ENCODE results near the gene SLC16A9. TPM values are rescaled to one million over a fixed set of nuclear protein-coding genes. Genes with fewer than 3 reads are reported as not detected.
A peak's percentile ranks its signal among the peaks of the same experiment; 100 is the strongest.

Gene SLC16A9
- total RNA-seq, 1 donor from 2014 or later, result 0.40 TPM

DNA sequence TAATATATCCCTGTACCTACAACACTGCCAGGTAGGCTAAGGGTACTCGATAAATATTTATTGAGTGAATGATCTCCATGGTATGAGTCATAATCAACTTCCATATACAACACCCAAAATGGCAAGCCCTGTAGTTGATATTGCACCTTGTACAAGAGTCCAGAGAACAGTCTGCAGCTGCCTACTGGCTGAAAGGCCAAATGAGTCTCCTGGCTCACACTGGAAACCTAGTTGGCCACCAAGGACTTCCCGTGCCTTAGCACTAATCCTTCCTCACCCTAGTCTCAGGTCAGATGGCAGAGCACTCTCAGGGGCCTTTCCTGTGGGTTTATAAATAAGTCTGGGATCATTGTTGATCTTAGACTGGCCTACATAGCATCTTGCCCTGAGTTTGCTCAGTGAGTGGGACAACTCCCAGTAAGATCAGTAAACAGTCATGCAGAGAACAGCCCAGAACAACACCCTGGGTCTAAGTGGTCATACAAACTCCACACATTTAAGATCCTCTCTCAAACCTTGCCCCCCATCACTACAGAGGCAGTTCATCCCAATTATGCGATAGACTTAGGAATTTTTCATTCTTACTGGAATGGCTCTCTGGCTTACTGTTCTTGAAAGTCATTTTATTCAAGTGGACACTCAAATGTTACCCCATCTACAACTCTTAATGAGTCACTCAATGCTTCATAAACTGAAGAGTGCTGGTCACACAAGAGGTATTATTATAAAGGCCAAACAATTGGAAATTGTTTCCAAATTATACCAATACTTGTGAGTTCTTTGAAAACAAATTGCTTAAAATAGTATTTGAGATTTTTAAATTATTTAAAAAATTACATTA lies 14.7 kb upstream of the SLC16A9 start:
- intact Hi-C loops (cut with micrococcal nuclease), result no loop called here
- DNase-seq (no peak), ATAC-seq (no peak)

DNA sequence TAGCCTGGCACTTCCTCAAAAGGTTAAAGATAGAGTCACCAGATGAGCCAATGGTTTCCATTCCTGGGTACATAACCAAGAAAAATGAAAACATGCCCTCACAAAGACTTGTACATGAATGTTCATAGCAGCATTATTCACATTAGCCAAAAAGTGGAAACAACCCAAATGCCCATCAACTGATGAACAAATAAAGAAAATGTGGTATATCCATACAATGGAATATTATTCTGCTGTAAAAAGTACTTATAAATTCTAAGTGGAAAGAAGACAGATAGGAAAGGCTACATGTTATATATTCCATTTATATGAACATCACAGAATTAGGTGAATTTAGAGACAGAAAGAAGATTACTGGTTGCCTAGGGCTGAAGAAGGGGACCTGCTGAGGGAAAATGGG lies 10.7 kb upstream of the SLC16A9 start:
- intact Hi-C loops (cut with micrococcal nuclease), result no loop called here
- DNase-seq (no peak), ATAC-seq (no peak)

DNA sequence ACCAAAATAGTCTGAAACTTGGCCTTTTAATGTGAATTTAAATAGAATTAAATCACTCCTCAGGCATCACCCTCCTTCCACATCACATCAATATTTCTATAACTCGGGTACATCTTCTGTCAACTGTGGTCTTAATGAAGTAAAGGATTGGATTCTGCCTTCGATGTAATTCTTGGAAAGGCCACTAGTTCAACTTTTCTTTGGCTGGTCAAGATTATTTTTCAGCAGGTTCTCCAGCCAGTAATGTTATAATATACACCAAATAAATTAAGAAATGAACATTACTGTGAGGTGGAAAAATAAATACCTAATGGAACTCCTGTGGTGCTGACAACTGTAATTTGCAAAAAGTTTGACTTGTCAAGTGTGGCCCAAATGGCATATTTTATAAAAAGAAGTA lies 9.7 kb upstream of the SLC16A9 start:
- no peak for DNase-seq
- no peak for ATAC-seq
- intact Hi-C loops (cut with micrococcal nuclease), result no loop called here

DNA sequence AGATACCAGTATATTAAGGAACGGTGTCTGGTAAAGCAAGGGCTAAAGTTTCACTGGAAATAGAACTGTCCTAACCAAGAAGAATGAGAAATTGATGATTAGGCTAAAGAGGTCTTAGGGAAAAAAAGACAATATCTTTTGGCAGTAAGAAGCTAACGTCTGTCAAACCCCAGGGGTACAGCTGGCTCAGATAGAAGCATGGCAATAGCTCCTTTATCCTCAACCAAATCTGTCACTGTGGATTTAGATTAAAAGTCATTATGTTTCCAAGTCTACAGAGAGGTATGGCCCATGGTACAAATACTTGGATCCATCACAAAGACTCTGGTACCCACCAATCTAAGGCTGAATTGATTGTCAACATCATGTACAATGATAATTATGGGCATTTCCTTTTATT lies 8.6 kb upstream of the SLC16A9 start:
- intact Hi-C loops (cut with micrococcal nuclease), result no loop called here
- no peak for DNase-seq
- no peak for ATAC-seq

DNA sequence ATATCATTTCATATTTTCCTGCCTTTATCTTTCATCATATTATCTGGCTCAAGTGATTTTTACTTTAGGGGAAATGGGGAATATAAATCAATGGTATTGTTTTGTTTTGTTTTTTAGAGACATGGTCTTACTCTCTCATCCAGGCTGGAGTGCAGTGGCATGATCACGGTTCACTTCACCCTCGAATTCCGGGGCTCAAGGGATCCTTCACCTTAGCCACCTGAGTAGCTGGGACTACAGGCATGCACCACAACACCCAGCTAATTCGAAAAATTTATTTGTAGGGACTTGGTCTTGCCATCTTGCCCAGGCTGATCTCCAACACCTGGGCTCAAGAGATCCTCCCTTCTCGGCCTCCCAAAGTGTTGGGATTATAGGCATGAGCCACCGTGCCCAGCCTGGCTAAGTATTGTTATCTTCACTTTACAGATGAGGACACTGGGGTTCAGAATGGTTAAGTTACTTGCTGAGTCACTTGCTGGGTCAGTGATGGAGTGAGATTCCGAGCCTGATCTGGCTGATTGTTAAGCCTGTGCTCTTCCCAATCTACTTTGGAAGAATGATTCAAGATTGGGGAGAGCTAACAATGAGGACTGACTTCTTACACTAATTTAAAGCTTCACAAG lies 3.7 kb upstream of the SLC16A9 start:
- no peak for DNase-seq
- no peak for ATAC-seq
- intact Hi-C loops (cut with micrococcal nuclease), result no loop called here

DNA sequence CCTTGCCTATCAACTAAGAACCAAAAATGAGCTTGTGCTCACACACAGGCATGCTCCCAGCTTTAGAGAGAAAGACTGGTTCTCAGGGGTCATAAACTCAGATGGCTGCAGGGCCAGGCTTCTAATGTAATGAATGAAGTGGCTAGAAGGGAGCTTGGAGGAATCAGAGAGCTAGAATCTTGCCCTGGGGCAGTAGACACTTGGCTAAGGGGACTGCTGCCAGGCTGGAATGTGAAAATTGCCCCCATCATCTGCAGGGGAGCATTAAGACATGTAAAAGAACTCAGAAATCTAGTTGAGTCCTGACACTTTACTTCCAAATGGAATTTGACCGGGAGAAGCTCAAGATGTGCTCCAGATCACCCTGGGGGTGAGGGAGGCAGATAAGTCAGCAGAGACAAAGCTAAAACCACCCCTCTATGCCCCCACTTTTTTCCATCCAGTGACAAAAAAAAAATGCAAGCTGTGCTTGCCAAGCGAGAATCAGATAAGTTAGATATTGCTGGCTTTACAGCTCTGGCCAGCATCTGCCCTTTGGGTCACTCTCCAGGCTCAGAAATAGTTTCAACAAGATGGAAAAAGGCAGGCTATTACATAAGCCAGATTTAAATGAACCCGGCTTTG lies 2.3 kb upstream of the SLC16A9 start:
- ATAC-seq (no peak), DNase-seq (no peak)
- intact Hi-C loops (cut with micrococcal nuclease), result no loop called here

DNA sequence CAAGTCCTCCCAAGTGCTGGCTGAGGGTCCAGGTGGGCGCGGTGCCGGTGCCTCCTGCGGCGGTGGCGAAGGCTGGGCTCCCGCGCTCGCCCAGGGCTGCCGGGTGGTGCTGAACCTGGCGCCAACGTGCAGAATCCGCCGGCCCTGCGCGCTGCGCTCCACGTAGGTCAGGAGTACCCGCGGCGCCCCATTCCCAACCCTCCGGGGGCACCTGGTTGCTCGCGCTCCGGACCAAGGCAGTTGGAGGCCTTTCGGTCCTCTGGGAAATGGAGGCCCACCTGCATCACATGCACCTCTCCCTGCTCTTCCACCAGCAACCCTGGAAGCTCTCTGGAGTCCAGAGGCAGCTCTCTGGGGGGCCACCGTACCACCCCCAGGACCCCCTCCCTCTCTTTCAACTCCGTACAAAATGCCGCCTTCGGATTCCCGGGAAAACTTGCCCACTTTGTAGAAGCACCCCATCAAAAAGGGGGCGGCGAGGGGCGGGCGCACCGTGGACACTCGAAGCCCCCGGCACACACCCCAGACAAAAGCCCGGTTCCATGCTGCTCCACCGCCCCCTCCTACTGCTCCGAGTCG lies 745 bp downstream of the SLC16A9 start:
- intact Hi-C loops (cut with micrococcal nuclease), result no loop called here
- DNase-seq (peak; percentile 54), ATAC-seq (peak; percentile 71)

DNA sequence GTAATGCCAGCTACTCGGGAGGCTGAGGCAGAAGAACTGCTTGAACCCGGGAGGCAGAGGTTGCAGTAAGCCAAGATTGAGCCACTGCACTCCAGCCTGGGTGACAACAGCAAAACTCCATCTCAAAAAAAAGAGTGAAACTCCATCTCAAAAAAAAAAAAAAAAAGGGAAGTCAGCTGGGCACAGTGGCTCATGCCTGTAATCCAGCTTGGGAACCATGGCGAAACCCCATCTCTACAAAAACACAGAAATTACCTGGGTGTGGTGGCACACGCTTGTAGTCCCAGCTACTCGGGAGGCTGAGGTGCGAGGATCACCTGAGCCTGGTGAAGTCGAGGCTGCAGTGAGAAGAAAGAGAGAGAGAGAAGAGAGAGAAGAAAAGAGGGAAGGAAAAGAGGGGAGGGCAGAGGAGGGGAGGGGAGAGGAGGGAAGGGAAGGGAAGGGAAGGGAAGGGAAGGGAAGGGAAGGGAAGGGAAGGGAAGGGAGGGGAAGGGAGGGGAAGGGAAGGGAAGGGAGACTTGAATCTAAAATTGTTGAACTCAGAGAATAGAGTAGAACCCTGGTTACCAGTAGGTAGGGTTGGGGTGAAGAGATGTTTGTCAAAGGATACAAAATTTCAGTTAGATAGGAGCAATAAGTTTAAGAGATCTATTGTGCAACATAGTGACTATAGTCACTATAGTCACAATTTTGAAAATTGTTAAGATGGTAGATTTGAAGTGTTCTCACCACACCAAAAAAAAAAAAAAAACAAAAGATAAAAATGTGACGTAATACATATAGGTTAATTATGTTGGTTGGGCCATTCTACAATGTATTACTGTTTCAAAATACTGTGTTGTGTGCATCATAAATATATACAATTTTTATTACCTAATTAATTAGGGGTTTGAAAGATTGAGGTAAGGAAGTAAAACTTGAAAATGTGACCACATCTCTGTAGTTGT lies 2.5 kb downstream of the SLC16A9 start:
- intact Hi-C loops (cut with micrococcal nuclease), result no loop called here
- no peak for ATAC-seq
- DNase-seq, result no peak

DNA sequence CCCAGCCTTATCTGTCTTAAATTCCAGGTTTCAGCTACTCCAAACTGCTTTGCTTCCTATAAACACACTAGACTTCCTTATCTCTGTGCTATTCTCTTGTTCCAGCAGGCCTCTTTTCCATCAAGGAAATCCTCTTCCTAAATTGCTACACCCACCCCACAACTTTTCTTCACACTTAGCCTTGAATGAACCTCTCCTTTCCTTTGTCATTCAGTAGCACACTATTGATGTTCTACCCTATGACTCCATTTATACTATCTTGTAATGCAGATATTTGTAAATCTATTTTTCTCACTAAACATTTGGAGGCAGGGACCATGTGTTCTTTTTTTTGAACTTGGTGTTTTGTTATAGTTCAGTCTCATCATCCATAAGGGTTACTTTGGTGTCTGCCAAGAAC lies 3.7 kb downstream of the SLC16A9 start:
- intact Hi-C loops (cut with micrococcal nuclease), result no loop called here
- ATAC-seq, result no peak
- no peak for DNase-seq

DNA sequence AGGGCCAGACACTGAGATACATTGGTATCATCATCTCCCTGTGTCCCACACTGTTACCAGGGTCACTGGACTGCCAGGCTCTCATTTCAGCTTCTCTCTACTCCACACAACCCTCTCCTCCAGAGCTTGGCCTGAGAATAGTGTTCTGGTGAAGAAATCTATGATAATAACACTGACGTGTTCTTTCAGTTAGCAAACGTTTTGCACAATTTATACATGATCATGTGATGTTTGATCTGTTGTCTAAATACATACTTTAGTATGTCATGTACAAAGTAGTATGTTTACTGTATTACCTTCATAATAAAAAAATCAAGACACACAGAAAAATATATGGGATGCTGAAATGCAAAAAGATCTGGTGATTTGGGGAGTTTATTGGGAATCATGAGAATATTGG lies 5.0 kb downstream of the SLC16A9 start:
- DNase-seq (no peak), ATAC-seq (no peak)
- intact Hi-C loops (cut with micrococcal nuclease), result no loop called here

DNA sequence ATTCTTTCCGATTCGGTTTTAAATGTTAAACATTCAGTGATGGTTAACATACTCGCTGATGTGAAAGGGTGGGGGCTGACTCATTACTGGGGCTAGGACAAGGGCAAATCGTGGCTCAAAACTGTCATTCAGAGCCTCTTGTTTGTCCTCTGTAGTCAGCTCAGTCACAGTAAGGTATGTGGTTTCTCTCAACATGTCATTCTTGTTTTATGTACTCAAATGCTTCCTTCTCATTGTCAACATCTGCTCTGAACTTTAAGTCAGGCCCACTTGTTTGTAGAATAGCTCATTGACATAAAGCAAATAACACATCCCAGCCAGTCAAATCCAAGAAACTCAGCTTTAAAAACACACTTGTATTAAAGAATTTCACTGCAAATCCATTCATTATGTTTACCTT lies 7.3 kb downstream of the SLC16A9 start:
- DNase-seq (no peak), ATAC-seq (no peak)
- intact Hi-C loops (cut with micrococcal nuclease), result no loop called here

DNA sequence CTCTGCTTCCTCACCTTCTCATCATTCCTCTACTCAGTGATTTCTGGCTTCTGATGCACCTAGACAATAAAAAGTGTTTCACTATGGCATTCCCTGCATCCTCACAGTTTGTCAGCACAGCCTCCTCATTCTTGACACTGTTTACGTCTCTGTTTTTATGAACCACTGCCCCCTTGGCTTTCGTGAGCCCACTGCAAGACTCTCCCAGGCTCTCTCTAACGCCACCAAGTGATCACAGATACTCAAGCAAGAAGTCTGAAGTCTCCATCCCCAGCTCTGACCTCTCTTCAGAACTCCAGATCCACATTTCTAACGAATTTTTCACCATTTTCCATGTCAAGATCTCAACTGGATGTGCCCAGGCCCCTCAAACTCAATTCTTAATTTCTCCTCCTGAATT lies 8.9 kb downstream of the SLC16A9 start:
- DNase-seq (no peak), ATAC-seq (no peak)
- intact Hi-C loops (cut with micrococcal nuclease), result no loop called here

DNA sequence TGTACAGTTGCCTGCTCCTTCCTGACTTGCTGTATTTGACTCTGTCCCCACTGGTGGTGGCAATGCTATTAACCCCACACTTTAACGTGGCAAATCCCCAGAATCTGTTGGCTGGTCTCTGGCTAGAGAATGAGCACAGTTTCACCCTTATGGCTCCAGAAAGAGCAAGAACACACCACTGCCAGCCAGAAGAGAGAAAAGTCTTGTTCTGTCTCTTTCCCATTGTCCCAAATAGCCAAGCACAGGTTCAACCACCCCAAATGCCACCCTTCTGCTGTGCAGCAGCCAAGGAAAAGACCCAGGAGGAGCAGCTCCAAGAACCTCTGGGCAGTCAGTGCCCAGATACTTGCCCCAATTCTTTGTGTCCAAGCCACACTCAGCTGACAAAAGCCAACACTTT lies 11.3 kb downstream of the SLC16A9 start:
- intact Hi-C loops (cut with micrococcal nuclease), result no loop called here
- ATAC-seq (no peak), DNase-seq (no peak)

DNA sequence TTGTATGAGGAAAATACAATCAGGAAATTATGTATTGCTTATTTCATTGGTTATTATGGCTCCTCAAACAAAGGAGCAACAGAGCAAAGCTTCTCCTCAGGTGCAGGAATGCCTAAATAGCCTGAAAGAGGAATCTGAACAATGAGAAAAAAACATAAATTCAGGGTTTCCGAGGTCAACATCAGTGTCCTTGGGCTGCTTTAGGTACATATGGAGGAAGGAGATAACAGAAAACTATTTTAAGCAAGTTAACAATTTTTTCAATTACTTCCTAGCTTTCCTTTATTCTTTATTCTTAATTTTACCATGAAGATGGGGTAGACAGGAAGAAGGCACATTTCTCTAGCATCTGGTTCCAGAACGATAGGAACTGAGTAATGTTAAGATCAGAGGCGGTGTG lies 14.0 kb downstream of the SLC16A9 start:
- no peak for DNase-seq
- no peak for ATAC-seq
- intact Hi-C loops (cut with micrococcal nuclease), result no loop called here

DNA sequence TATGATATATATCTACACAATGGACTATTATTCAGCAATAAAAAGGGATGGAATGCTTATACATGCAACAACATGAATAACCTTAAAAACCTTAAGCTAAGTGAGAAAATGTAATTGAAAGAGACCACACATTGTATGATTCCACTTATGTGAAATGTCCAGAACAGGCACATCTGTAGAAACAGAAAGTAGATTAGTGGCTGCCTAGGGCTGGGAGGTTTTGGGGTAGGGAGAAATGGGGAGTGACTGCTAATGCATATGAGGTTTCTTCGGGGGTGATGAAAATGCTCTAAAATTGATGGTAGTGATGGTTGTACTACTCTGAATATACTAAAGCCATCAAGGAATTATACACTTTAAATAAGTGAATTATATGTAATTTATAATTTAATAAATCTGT lies 14.7 kb downstream of the SLC16A9 start:
- no peak for DNase-seq
- no peak for ATAC-seq
- intact Hi-C loops (cut with micrococcal nuclease), result no loop called here

DNA sequence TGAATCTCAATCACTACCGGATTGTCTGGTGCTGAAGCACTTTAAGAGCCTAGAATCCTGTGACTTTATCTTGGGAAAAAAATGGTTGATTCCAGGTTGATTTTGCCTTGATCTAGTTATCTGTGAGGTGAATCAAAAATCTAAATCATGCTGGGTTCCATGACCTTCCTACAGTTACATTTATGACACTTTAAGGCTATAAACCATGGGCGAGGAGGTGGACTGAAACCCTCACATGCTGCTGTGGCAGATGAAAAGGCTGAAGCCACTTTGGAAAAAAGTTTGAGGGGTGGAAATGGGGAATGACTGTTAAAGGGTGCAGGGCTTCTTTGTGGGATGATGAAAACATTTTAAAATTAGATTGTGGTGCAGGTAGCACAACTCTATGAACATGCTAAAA lies 17.5 kb downstream of the SLC16A9 start:
- ATAC-seq (no peak), DNase-seq (no peak)
- intact Hi-C loops (cut with micrococcal nuclease), result no loop called here

DNA sequence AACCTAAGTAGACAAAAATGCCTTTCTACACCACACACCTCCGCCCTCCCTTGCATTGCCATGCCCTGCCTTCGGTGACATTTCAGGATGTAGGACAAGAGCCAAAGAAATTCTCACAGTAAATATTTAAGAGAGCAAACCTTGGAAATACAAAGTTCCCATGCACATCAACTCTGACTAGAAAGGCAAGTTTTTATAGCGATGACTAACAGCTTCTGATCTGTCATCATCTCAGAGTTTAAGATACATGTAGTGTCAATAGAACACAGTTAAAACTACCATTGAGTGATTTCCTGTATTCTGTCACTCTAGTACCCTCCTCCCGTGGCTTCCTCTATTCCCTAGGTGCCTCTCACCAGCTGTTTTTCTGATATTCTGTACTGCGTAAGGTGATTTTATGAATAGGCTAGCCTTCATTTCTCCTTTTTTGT lies 20.7 kb downstream of the SLC16A9 start:
- intact Hi-C loops (cut with micrococcal nuclease), result no loop called here
- DNase-seq (no peak), ATAC-seq (no peak)

DNA sequence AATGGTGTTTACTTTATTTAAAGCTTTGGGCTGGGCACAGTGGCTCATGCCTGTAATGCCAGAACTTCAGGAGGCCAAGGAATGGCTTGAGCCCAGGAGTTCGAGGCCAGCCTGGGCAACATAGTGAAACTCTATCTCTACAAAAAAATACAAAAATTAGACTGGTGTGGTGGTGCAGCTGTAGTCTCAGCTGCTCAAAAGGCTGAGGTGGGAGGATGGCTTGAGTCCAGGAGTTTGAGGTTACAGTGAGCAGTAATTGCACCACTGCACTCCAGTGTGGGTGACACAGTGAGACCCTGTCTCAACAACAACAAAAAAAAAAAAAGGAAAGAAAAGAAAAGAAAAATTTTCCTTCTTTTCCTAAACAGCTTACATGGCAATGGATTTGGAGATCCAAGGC lies 22.0 kb downstream of the SLC16A9 start:
- DNase-seq, result no peak
- no peak for ATAC-seq
- intact Hi-C loops (cut with micrococcal nuclease), result loop anchor here (2.0 kb wide), 1 partner anchor 17 kb away; no protein-coding TSS in a partner anchor

DNA sequence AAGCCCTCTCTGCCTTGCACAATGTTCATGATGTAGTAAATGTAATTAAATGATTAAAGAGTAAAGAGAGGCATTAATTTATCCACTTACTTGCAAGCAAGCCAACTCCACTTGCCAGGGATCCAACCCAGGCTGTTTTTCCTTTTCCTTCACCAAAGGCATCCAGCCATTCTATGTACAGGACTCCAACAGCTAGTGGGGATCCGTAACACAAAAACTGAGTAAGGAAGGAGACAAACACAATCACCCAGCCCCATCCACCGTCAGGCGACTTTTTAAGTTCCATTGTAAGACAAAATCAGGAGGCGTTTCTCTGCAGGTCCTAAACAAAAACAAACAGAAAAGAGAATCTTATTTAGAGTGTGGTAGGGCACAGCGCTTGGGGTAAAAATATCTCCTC lies 25.6 kb downstream of the SLC16A9 start:
- DNase-seq, result no peak
- ATAC-seq, result no peak
- intact Hi-C loops (cut with micrococcal nuclease), result no loop called here
